GM18909 (cell line): ENCODE results near the gene BPIFA3.

Experiments used
- ATAC-seq: cut with Tn5 transposase; IDR thresholded peaks from one replicate; pipeline ENCODE4 v1.9.1; 2021; ENCODE audit warnings: mild to moderate bottlenecking; ENCODE audit not compliant: unreplicated experiment, poor library complexity

Gene BPIFA3

GRCh38 chr20:33211817-33212424 lies 5.2 kb upstream of the BPIFA3 start:
- no peak for ATAC-seq

DNA sequence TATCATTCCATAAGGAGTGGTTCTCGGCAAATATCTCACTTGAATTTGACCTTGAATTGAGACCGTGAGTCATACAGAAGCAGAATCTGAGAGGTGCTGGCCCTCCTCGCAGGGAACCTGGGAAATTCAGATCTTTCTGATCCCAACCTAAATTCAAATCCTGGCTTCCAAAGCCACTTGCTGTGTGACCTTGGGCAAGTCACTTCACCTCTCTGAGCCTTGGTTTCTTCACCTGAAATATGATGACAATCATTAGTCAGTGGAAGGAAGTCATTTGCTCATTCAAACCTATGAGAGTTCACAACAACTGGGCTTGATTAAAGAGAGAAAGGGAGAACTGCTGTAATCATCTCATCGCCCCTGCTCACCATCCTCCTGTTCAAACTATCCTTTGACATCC lies 7.2 kb downstream of the BPIFA3 start:
- ATAC-seq: no peak

DNA sequence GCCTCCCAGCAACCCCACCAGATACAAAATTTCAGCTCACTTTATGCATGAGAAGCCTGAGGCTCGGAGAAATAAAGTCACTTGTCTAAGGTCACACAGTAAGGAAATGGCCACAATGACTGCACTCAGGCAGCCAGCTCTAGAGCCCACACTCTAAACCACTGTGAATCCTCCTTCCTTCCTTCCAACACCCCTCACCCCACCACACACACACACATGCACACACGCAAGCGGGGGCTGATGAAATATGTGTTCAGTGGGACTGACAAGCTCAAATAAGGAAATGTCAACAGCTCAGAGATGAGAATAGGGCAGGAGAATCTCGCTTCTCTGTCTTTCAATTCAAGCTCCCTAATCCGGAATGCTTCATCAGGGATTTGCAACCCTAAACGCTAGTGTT lies 12.7 kb downstream of the BPIFA3 start:
- no peak for ATAC-seq

- no peak for ATAC-seq
Observed at GRCh38 chr20:33231237-33231636, 14.1 kb downstream of the BPIFA3 start.

- ATAC-seq: no peak
Observed at GRCh38 chr20:33232486-33233072, 15.4 kb downstream of the BPIFA3 start.

GRCh38 chr20:33233129-33233774 lies 16.1 kb downstream of the BPIFA3 start:
- ATAC-seq: no peak

DNA sequence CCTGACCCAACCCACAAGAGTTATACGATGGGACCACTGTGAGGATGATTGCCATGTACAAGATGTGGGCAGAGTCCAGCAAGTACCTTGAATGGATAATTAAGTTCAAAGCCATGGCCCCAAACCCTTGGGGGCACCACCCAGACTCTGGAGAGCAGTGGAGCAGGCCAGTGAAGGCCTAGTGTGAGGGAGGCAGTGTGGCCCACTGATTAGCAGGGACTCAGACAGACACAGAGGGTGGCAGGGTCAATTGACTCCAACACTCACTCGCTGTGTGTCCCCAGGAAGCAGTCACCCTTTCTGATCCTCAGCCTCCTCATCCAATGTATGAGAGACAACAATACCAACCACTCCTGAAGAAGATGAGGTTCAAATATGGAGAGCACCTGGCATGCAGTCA lies 16.9 kb downstream of the BPIFA3 start:
- ATAC-seq: no peak

DNA sequence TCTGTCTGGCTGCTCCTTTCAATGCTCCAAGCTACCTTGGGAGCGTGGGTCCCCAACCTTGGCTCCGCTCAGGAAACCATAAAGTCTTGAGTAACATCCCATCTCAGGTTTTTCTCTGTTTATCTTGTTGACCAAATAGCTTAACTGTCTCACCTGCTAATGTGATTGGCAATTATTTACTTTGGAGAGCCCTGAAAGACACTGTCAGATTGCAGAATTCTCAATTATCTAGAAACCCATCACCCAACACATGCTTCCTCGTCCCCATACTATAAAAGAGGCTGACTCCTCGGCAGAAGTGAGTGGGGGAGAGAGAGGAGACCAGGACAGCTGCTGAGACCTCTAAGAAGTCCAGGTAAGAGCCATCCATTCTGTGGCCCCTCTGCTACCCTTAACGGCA lies 18.5 kb downstream of the BPIFA3 start, which contains the start of gene BPIFA1:
Gene BPIFA1, plus strand, starts transcription at position 301 of the 400 bp plus-strand sequence. CDS start 1,716 bp downstream, outside the sequence.
- ATAC-seq: no peak

DNA sequence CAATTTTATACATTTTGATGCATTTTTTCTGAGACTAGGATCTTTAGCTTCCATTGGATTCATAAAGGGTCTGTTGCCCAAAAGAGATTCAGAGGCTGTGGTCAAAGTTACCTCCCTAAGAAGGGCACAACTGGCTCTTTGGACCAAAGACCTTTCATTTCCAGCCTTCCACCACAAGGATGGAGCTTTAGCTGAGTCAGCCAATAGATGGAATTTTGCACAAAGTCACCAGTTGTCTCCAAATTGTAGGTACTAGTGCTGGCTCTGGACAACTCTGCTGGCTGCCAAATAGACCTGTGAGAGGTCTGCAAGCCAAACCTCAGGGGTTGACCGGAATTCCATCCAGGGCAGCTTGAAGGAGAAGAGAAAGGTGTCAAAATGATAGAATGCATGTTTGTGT lies 19.2 kb downstream of the BPIFA3 start:
- ATAC-seq: no peak

- no peak for ATAC-seq
Observed at GRCh38 chr20:33237989-33238388, 20.8 kb downstream of the BPIFA3 start.

DNA sequence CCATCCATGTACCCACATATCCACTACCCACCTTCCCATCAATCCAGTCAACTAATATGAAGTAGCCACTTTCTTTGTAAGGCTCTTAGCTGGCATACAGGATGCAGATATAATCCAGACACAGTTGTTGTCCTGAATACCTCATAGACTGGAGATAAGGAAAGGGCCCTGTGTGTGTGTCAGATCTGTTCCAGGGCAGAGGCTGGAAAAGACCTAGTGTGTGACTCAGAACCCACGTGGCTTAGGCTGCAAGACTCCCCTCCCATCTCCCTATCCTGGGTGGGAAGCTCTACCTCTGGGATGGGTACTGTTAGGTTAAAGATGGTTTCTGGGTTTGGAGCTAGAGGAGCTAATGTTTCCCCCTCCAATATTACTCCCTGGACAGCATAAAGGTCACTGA lies 22.3 kb downstream of the BPIFA3 start:
- ATAC-seq: no peak

GRCh38 chr20:33239979-33240736 lies 23.0 kb downstream of the BPIFA3 start:
- no peak for ATAC-seq

DNA sequence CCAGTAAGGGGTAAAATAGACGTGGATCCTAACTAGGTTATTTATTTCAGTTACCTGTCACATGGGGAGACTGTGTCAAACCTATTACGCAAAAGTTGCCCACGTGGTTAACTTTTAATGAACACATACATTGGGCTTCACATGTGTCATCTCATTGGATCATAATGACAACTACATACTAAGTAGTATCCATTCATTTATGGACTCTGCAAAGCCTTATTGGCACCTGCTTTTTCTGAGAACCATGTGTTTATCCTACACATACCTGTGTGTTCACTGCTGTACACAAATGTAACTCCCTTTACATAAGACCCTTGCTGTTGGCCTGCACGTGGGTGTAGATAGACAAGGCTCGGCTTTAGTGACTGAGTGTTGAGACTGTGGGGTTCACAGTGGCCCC lies 23.8 kb downstream of the BPIFA3 start:
- ATAC-seq: no peak

DNA sequence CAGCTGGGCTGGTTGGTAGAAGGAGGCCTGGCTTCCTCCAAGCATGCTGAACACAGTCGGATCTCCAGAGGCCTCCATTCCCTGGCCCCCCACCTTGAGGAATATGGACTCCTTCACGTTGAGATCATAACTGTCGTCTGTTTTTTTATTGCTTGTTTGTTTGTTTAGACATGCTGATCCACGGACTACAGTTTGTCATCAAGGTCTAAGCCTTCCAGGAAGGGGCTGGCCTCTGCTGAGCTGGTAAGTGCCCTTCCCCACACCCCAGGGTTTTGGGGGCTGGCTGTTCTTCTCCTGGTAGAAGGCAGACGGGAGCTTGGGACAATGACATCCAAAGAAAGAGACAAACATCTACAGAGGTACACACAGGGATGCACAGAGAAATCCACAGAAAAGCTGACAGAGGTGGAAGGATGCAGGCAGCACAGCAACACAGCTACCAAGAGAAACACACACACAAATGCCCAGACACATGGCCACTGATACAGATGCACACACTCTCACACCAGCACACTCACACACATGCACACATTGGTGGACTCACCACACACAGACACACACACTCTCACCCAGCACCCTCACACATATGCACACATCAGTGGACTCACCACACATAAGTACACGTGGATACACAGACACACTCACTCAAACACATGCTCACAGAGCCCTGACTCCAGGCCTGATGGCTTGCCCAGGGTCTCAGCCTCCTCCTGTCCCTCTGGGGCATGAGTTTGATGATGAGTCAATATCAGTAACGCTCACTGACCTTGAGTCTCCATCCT lies 25.4 kb downstream of the BPIFA3 start:
- no peak for ATAC-seq

DNA sequence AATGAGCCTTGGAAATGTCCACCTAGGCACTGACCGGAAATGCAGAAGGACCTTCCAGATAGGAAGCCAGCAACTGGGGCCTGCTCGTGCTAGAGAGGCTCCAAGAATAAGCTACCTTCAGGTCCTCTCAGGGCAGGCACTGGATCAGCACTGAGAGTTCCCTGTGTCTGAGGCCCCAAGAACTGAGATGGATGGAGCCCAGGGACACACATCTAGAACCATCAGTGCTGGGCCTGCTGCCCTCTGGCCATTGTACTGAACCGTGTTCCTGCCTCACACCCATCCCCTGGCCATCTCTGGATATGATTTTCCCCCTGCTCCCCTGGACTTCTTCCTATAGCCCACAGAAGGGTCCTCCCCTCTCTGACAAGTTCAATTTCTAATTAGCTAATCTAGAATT lies 28.9 kb downstream of the BPIFA3 start:
- no peak for ATAC-seq

DNA sequence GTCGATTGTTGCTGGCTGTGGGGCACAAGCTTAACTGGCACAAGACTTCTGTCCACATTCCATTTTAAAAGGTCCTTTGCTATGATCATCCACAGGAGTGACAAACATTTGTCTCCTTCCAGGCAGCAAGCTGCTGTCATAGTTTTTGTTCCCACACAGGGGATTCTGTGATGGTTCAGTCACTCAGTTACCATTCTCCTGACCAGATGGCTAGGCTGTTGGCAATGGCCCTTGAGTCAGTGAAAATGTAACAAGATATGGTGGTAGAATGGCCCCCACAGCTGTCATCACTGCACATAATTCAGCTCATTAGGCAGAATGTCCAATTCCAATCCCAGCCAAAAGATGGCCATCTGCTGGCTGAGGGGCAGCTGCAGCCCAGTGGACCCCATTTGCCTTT lies 32.3 kb downstream of the BPIFA3 start:
- no peak for ATAC-seq

GRCh38 chr20:33250666-33251065 lies 33.5 kb downstream of the BPIFA3 start:
- ATAC-seq: no peak

GRCh38 chr20:33251496-33251895 lies 34.3 kb downstream of the BPIFA3 start:
- ATAC-seq: no peak

DNA sequence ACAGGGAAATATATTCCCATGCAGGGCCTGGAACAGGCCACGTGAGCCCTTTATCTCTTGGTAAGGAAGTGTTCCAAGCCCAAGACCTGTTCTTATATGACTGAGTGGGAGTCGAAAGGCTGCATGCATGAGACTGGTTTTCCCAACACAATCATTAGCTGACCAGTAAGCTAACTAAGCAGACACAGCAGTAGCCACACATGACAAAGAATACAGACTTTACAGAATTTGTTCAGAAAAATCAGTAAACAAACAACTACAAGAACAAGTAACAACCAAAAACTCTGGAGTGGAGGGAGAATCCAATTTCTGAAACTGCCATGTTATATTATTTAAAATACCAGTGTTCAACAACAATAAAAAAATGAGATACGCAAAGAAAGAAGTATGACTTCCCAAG lies 35.3 kb downstream of the BPIFA3 start:
- ATAC-seq: no peak

- ATAC-seq: no peak
Observed at GRCh38 chr20:33255005-33255404, 37.9 kb downstream of the BPIFA3 start.
